Lung (tissue), 12 donors: ENCODE results near the gene SMG6. TPM values are rescaled to one million over a fixed set of nuclear protein-coding genes. Genes with fewer than 3 reads are reported as not detected.

Experiments
- ATAC-seq: fragments of 200-7000 bp; cut with Tn5 transposase; one replicate; pipeline ENCODE4 v1.9.1; 2020; ENCODE audit warnings: moderate number of reproducible peaks; ENCODE audit not compliant: insufficient read depth, low FRiP score
- DNase-seq, 3 donors: peaks; one replicate each; pipeline ENCODE4 v3.0.0-alpha.2; 2013 to 2017
- H3K27ac ChIP-seq, 2 donors: one replicate each; pipeline ENCODE4 v1.5.1; 2013; ENCODE audit warnings: mild to moderate bottlenecking in 2 of 2, moderate library complexity in 2 of 2, control low read depth in 1 of 2, inconsistent platforms in 1 of 2, low read depth in 1 of 2, low read length in 1 of 2
- H3K27me3 ChIP-seq, 3 donors: one replicate each; pipeline ENCODE4 v1.5.1; 2013; ENCODE audit warnings: low read length in 2 of 3; ENCODE audit not compliant: control insufficient read depth in 3 of 3, insufficient read depth in 3 of 3
- H3K36me3 ChIP-seq, 4 donors: one replicate each; pipeline ENCODE4 v1.5.1; 2013; ENCODE audit warnings: low read length in 4 of 4, mild to moderate bottlenecking in 1 of 4, moderate library complexity in 1 of 4; ENCODE audit not compliant: control insufficient read depth in 4 of 4, insufficient read depth in 4 of 4
- H3K4me1 ChIP-seq, 5 donors: one replicate each; pipeline ENCODE4 v1.5.1; 2013; ENCODE audit warnings: low read length in 5 of 5, mild to moderate bottlenecking in 2 of 5, moderate library complexity in 1 of 5; ENCODE audit not compliant: control insufficient read depth in 5 of 5, insufficient read depth in 5 of 5
- H3K4me3 ChIP-seq: one replicate; pipeline ENCODE4 v1.5.1; 2013; ENCODE audit warnings: mild to moderate bottlenecking, control low read depth, moderate library complexity
- H3K9ac ChIP-seq, 2 donors: one replicate each; pipeline ENCODE4 v1.5.1; 2013; ENCODE audit warnings: low read length in 2 of 2, control low read depth in 1 of 2; ENCODE audit not compliant: insufficient read depth in 1 of 2
- H3K9me3 ChIP-seq, 4 donors: one replicate each; pipeline ENCODE4 v1.5.1; 2013; ENCODE audit warnings: low read length in 3 of 4, mild to moderate bottlenecking in 1 of 4, moderate library complexity in 1 of 4; ENCODE audit not compliant: control insufficient read depth in 4 of 4, insufficient read depth in 3 of 4
- WGBS, 2 donors: extraction: QIAGEN DNeasy Blood & Tissue Kit; methylation state at CpG; one replicate each; pipeline ENCODE4 v1.1.7; 2013; 5-methylcytosine and 5-hydroxymethylcytosine counted together
- polyA plus RNA-seq, 2 donors: library from polyadenylated mRNA; stranded (reverse); fragments of 200-250 nt; gene quantifications; one replicate each; pipeline ENCODE4 v1.2.1, GENCODE V29; 2013
- total RNA-seq, 2 donors: library from RNA; depleted of rRNA in 1 of 2; stranded (reverse); fragments of >200 nt in 1 of 2; gene quantifications; one replicate each; pipeline ENCODE4 v1.2.1, GENCODE V29; 2014 to 2021
- TF ChIP-seq, protein P1 (sequence below): IDR thresholded peaks from 2 replicates; pipeline ENCODE4 v1.5.1; 2012; ENCODE audit warnings: mild to moderate bottlenecking; ENCODE audit errors: control extremely low read depth, extremely low read depth
- donor health status: control.
- donor health status: control.
- donor health status: Bipolar disorder and iron deficiency.
- donor health status: healthy.
- donor health status: DM: yes; HTN: yes; CAD: no.

SMG6 gene
- total and polyA plus RNA-seq, 4 donors, result 17.6 to 45.1 (median 28.9) TPM

DNA sequence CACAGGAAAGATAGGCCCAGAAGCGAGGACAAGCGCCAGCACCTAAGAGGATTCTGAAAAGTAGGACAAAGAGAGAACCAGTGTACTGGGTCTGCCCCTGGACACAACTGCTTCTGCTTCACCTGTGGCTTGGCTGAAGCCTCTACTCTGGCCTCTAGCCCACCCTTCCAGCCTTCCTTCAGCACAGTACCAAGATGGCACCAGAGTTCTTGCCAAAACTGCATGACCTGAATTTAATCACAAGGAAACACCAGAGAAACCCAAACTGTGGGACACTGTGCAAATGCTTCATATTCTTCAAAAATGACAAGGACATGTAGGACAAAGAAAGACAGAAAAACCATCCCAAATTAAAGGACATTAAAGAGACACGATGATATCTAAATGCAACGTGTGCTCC is 116.6 kb downstream of the SMG6 start:
- no peak overlapping the region for H3K4me3 ChIP-seq
- peaks cover 0 to 19% (median 13%) of the 10 kb centered on the region in 4 donors for H3K36me3 ChIP-seq
- H3K9me3 ChIP-seq, result peaks cover 0 to 5% (median 0%) of the 10 kb centered on the region in 4 donors
- no peak overlapping the region for H3K9ac ChIP-seq
- no peak overlapping the region for H3K27ac ChIP-seq
- no peak for DNase-seq
- 98% methylated on average over 4 of the region's 4 CpGs for WGBS, 2 donors
- H3K4me1 ChIP-seq, result peaks cover 21 to 50% (median 23%) of the 10 kb centered on the region in 5 donors
- TF ChIP-seq, protein P1, sequence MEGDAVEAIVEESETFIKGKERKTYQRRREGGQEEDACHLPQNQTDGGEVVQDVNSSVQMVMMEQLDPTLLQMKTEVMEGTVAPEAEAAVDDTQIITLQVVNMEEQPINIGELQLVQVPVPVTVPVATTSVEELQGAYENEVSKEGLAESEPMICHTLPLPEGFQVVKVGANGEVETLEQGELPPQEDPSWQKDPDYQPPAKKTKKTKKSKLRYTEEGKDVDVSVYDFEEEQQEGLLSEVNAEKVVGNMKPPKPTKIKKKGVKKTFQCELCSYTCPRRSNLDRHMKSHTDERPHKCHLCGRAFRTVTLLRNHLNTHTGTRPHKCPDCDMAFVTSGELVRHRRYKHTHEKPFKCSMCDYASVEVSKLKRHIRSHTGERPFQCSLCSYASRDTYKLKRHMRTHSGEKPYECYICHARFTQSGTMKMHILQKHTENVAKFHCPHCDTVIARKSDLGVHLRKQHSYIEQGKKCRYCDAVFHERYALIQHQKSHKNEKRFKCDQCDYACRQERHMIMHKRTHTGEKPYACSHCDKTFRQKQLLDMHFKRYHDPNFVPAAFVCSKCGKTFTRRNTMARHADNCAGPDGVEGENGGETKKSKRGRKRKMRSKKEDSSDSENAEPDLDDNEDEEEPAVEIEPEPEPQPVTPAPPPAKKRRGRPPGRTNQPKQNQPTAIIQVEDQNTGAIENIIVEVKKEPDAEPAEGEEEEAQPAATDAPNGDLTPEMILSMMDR, result no peak
- ATAC-seq, result no peak
- H3K27me3 ChIP-seq, result no peaks in the 10 kb centered on the region

DNA sequence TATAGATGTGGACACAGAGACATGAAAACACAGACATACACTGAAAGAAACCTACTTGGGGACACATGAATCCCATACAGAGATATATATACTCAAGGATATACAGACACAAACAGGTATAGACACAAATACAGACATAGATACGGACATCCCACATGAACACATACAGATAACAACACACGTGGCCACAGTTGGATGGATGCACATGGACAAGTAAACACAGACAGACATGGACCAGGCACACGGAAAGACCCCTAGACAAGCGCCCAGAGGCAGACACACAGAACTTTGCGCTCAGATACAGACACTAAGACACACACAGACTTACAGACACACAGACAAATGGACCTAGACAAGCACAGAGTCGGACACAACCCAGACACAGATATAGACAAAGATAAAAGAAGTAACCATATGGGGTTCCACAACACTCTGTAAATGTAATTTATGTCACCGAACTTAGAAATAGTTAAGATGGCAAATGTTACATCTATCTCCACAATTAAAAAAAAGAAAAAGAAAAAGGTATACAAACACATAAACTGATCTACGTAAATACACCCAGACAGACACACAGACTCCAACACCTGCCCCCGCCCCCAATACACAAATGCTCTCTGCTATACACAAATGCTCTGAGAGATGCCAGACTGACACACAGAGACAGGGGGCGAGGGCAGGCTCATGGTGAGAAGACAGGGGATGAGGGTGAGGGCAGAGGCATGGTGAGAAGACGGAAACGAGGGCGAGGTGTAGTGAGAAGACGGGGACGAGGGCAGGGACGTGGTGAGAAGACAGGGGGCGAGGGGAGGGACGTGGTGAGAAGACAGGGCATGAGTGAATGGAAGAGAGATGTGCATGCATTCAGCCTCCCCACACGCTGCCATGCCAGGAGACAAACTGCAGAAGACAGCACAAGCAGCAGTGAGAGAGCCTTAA is 118.3 kb downstream of the SMG6 start:
- WGBS, 2 donors, result 94 to 95% methylated on average over 19 of the region's 19 CpGs
- ATAC-seq (no peak), DNase-seq (no peak)
- TF ChIP-seq, protein P1, result no peak
- Histone ChIP-seq H3K27me3 (no peaks in the 10 kb centered on the region), H3K4me3 (no peak overlapping the region), H3K9me3 (peaks cover 0 to 5% (median 0%) of the 10 kb centered on the region in 4 donors), H3K9ac (no peak overlapping the region), H3K36me3 (peaks cover 0 to 19% (median 12%) of the 10 kb centered on the region in 4 donors), H3K4me1 (peaks cover 21 to 50% (median 33%) of the 10 kb centered on the region in 5 donors), H3K27ac (no peak overlapping the region)

GRCh38 chr17:2183346-2183745 is 120.2 kb downstream of the SMG6 start:
- DNase-seq, result no peak
- no peaks in the 10 kb centered on the region for H3K27me3 ChIP-seq
- peak overlapping the region in 1 of 2 donors; percentile 62 for H3K27ac ChIP-seq
- WGBS, 2 donors, result 87 to 88% methylated on average over 5 of the region's 5 CpGs
- H3K4me1 ChIP-seq, result peaks cover 24 to 50% (median 34%) of the 10 kb centered on the region in 5 donors
- TF ChIP-seq, protein P1, result no peak
- peaks cover 0 to 19% (median 12%) of the 10 kb centered on the region in 4 donors for H3K36me3 ChIP-seq
- H3K9ac ChIP-seq, result no peak overlapping the region
- ATAC-seq, result no peak
- H3K4me3 ChIP-seq, result no peak overlapping the region
- peaks cover 0 to 5% (median 0%) of the 10 kb centered on the region in 4 donors for H3K9me3 ChIP-seq
